22Rv1 (cell line): Measurements from ENCODE around the gene MRS2.

ENCODE experiments used
- H3K27ac ChIP-seq: fragments of 450-650 bp; 2 replicates; pipeline ENCODE4 v1.5.1; 2017
- CTCF ChIP-seq: fragments of 450-650 bp; IDR thresholded peaks from 2 replicates; pipeline ENCODE4 v1.5.1; 2017; ENCODE audit warnings: mild to moderate bottlenecking
- ZFX ChIP-seq: fragments of 450-650 bp; IDR thresholded peaks from 2 replicates; pipeline ENCODE4 v1.6.1; 2017; ENCODE audit warnings: antibody characterized with exemption, borderline replicate concordance

MRS2 gene

GRCh38 chr6:24439858-24440539 lies 37.3 kb downstream of the MRS2 start:
- TF ChIP-seq CTCF, result no peak
- no peak for TF ChIP-seq ZFX
- no peak overlapping the region for H3K27ac ChIP-seq

- no peak for TF ChIP-seq ZFX
- H3K27ac ChIP-seq, result no peak overlapping the region
These were observed 38.3 kb downstream of the MRS2 start for GRCh38 chr6:24440897-24441598.

- no peak overlapping the region for H3K27ac ChIP-seq
- no peak for TF ChIP-seq ZFX
- TF ChIP-seq CTCF, result no peak
These were observed 38.8 kb downstream of the MRS2 start for GRCh38 chr6:24441599-24441904.

GRCh38 chr6:24444588-24444987 lies 41.9 kb downstream of the MRS2 start:
- H3K27ac ChIP-seq, result no peak overlapping the region
- TF ChIP-seq CTCF, result no peak
- TF ChIP-seq ZFX, result no peak

GRCh38 chr6:24445704-24446103 lies 43.0 kb downstream of the MRS2 start:
- H3K27ac ChIP-seq, result no peak overlapping the region
- TF ChIP-seq CTCF, result no peak
- no peak for TF ChIP-seq ZFX

GRCh38 chr6:24446670-24447069 lies 43.9 kb downstream of the MRS2 start:
- no peak for TF ChIP-seq ZFX
- TF ChIP-seq CTCF, result no peak
- no peak overlapping the region for H3K27ac ChIP-seq

- TF ChIP-seq ZFX (no peak), CTCF (no peak)
- H3K27ac ChIP-seq, result no peak overlapping the region
These were observed 45.7 kb downstream of the MRS2 start for GRCh38 chr6:24448396-24448795.
